Immature natural killer cell (primary cell): ENCODE results near the gene AMER2. TPM values are rescaled to one million over a fixed set of nuclear protein-coding genes. Genes with fewer than 3 reads are reported as not detected.

ENCODE experiments used
- DNase-seq, 3 donors: peaks; one replicate each; pipeline ENCODE4 v3.0.0; 2022; ENCODE audit warnings: mixed read lengths in 1 of 3
- H3K27ac Mint-ChIP-seq, 6 donors: one replicate each; pipeline ENCODE4 v1.8.0; 2020; ENCODE audit warnings: mixed read lengths in 6 of 6, mild to moderate bottlenecking in 5 of 6, inconsistent platforms in 4 of 6, moderate library complexity in 3 of 6
- H3K27me3 Mint-ChIP-seq, 3 donors: one replicate each; pipeline ENCODE4 v1.8.0; 2020 to 2021; ENCODE audit warnings: low read depth in 3 of 3, mild to moderate bottlenecking in 3 of 3, mixed read lengths in 3 of 3, moderate library complexity in 3 of 3, inconsistent platforms in 1 of 3
- H3K36me3 Mint-ChIP-seq, 3 donors: one replicate each; pipeline ENCODE4 v1.8.0; 2020; ENCODE audit warnings: mixed read lengths in 3 of 3, inconsistent platforms in 2 of 3, mild to moderate bottlenecking in 2 of 3
- H3K4me1 Mint-ChIP-seq, 2 donors: one replicate each; pipeline ENCODE4 v1.8.0; 2020; ENCODE audit warnings: inconsistent platforms in 2 of 2, mild to moderate bottlenecking in 2 of 2, mixed read lengths in 2 of 2, moderate library complexity in 1 of 2
- H3K4me3 Mint-ChIP-seq, 5 donors: one replicate each; pipeline ENCODE4 v1.8.0; 2020; ENCODE audit warnings: mild to moderate bottlenecking in 5 of 5, mixed read lengths in 5 of 5, inconsistent platforms in 3 of 5, moderate library complexity in 3 of 5
- H3K9me3 Mint-ChIP-seq, 6 donors: one replicate each; pipeline ENCODE4 v1.8.0; 2020; ENCODE audit warnings: mild to moderate bottlenecking in 6 of 6, mixed read lengths in 6 of 6, inconsistent platforms in 4 of 6, moderate library complexity in 3 of 6
- polyA plus RNA-seq, 3 donors: library from polyadenylated mRNA; unstranded; fragments of 300-500 nt; fragmentation: Illumina TruSeq; gene quantifications; one replicate each; pipeline ENCODE4 v1.2.3, GENCODE V29; 2021

AMER2 gene, protein sequence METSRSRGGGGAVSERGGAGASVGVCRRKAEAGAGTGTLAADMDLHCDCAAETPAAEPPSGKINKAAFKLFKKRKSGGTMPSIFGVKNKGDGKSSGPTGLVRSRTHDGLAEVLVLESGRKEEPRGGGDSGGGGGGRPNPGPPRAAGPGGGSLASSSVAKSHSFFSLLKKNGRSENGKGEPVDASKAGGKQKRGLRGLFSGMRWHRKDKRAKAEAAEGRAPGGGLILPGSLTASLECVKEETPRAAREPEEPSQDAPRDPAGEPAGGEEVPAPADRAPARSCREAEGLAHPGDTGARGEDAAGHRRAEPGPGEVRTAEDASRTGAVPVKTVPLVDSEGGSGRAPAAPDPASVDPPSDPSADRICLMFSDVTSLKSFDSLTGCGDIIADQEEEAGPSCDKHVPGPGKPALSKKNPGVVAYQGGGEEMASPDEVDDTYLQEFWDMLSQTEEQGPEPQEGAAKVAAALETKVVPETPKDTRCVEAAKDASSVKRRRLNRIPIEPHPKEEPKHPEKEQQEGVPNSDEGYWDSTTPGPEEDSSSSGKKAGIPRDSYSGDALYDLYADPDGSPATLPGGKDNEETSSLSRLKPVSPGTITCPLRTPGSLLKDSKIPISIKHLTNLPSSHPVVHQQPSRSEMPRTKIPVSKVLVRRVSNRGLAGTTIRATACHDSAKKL
- not detected for polyA plus RNA-seq

DNA sequence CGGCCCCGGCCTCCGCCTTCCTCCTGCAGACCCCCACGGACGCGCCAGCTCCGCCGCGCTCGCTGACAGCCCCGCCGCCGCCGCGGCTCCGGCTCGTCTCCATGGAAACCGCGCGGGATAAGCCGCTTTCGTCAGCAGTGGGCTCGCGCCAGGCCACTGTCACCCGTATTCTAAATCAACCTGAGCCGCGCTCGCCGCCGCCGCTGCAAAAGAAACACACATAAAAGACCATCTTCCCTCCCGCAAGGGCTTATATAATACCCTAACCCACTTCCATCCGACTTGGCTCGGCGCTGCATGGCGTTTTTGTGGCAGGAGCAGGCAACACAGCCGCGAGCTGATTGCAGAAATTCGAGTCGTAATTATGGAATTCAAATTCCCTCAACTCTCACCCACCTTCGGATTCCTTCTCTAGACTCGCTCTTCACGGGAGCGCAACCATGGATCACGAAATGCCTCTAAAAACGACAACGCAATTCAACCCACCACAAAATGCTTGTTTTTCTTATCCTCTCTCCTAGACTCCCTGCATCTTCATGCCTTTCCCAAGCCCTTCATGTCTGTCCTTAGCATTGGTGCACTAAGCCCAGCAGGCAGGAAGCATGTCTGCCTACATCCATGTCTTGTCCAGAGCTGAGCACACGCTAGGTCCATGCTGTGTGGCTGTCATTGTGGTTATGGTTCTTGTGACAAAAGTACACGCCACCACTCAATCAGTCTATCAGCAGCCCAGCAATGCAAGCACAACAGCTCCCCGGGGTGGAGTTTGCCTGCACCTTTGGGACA is at the start of gene AMER2:
AMER2 (minus strand) TSS at position 772 of the 786 bp plus-strand sequence; CDS start at position 103, 669 bp downstream.
- peaks cover 15 to 34% (median 24%) of the 10 kb centered on the region in 3 donors for H3K27me3 Mint-ChIP-seq
- DNase-seq = no peak

DNA sequence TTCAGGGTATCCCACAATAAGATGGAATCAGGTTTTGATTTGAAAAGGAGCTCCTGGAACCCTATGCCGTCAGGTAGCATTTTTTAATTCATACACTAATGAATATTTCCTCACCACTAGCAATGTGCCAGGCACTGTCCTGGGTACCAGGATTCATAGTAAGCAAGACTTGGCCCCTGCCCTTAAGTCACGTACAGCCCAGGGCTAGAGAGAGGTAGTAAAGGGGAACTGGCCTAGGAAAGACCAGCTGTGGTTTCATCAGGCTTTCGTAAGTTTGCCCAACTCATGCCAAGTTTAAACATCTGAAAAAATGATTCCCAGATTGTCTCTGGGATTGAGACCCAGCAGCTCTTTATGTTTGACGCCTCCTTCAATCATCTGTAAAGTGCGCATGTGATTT is 45.9 kb upstream of the AMER2 start:
- Mint-ChIP-seq H3K4me1 (no peaks in the 10 kb centered on the region), H3K36me3 (no peaks in the 10 kb centered on the region), H3K27me3 (peaks cover 2 to 12% (median 2%) of the 10 kb centered on the region in 3 donors), H3K4me3 (no peak overlapping the region), H3K9me3 (no peaks in the 10 kb centered on the region), H3K27ac (no peak overlapping the region)
- DNase-seq = no peak

More for the DNA sequence above, at the start of gene AMER2:
- Mint-ChIP-seq H3K9me3 (no peaks in the 10 kb centered on the region), H3K4me3 (peak within 1 kb of the TSS in 3 of 5 donors; percentile 7 to 40 (median 23)), H3K36me3 (peaks cover 0 to 4% (median 0%) of the 10 kb centered on the region in 3 donors), H3K4me1 (peaks cover 6 to 8% of the 10 kb centered on the region in 2 donors), H3K27ac (no peak within 1 kb of the TSS)

DNA sequence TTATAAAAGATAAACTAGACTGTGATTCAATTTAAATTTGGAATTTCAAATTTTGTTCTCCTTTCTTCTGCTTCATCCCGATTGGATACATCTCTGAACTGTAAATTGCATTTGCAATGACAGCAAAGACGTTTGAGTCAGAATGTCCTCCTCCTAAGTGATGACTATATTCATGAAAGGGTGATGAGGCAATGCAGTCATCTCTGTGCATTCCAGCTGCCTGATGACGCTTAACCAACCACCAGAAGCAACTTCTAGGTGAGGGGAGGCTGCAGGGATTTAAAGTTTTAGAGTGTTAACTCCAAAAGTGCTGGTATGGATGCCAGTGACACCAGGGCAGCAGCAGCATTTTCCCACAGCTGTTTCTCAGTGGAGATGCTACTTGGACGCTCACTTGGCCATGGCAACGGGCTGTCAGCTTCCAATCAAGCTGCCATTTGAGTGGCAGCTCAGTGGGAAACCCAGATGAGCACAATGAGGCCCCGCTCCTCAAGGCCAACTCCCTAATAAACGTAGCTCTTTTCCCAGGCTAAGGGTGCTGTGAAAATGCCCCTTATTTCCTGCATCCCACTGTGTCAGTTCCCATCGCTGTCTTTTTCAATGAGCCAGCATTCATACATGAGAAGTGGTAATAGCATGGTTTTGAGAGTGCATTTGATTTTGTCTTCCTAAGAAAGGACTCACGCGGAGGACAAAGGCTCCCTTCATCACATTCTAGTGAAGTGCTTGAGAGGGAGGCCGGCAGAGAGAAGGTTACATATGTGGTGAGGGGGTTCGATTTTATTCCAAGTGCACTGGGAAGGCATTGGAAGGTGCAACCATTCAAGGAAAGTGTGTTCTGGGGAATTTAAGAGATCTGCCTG is 45.2 kb upstream of the AMER2 start:
- Mint-ChIP-seq H3K27ac (no peak overlapping the region), H3K4me1 (no peaks in the 10 kb centered on the region), H3K9me3 (no peaks in the 10 kb centered on the region), H3K36me3 (no peaks in the 10 kb centered on the region), H3K4me3 (no peak overlapping the region), H3K27me3 (peaks cover 2 to 6% (median 2%) of the 10 kb centered on the region in 3 donors)
- no peak for DNase-seq

DNA sequence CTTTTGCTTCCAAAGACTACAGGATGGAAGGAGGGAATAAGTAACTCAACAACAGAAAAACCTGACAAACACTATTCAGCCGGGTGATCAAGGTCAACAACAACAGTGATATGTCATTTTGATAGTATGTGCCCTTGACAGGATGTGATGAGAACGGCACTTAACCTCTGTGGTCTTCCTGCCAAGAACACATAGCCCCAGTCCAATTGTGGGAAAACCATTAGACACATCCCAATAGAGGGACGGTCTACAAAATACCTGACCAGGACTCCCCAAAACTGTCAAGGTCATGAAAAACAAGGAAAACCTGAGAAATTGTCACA is 43.1 kb upstream of the AMER2 start:
- H3K4me1 Mint-ChIP-seq = no peaks in the 10 kb centered on the region
- peaks cover 2 to 6% (median 2%) of the 10 kb centered on the region in 3 donors for H3K27me3 Mint-ChIP-seq
- no peak overlapping the region for H3K27ac Mint-ChIP-seq
- no peak for DNase-seq
- H3K4me3 Mint-ChIP-seq = no peak overlapping the region
- no peaks in the 10 kb centered on the region for H3K36me3 Mint-ChIP-seq
- H3K9me3 Mint-ChIP-seq = no peaks in the 10 kb centered on the region

DNA sequence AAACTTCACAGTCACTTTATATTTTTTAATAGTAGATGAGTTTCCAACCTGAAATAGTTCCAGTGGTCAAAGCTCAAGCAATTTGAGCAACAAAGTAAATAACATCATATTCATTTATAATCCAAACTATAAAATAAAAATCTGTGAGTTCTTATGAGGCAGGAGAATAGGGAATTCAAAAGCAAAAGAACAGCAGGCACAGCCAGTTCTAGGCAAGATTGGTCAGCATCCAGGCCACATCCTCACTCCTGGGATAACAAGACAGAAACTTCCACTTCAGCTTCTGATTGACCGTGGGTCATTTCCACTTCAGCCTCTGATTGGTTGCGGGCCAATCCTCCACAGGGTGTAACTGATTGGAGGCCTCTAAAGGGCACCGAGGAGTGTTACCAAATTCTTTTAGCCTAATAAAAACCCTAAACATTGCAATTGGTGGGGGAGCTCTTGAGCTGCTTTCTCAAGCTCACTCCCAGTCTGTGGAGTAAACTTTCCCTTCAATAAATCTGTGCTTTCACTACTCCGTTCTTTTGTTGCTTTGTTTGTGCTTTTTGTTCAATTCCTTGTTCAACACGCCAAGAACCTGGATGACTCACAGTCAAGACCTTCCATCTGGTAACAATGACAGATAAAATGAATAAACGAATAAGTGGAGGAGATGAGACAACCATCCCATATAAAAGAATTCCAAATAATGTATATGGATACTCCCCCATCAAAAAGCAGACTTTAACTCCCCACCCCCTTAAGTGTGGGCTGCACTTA is 42.6 kb upstream of the AMER2 start:
- Mint-ChIP-seq H3K27me3 (peaks cover 2 to 6% (median 2%) of the 10 kb centered on the region in 3 donors), H3K27ac (no peak overlapping the region), H3K4me3 (no peak overlapping the region), H3K9me3 (no peaks in the 10 kb centered on the region), H3K4me1 (no peaks in the 10 kb centered on the region), H3K36me3 (no peaks in the 10 kb centered on the region)
- DNase-seq = no peak

DNA sequence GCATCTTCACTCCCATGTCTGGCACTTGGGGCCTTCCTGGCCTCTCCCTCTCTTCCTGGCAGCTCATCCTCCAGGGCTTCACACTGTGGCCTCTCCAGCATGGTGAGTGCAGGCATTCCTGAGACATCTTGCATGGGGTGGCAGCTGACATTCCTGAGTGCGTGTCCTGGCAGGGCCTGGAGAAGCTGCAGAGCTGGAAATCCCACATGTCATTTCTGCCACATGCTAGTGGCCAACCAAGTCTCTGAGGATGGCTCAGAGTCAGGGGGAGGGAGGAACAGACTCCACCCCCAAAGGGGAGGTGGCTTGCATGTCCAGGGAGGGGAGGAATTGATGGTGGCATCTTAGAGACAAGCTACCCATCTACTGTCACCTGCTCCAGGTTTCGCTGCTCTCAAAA is 41.6 kb upstream of the AMER2 start:
- H3K27me3 Mint-ChIP-seq = peaks cover 2 to 4% (median 2%) of the 10 kb centered on the region in 3 donors

DNA sequence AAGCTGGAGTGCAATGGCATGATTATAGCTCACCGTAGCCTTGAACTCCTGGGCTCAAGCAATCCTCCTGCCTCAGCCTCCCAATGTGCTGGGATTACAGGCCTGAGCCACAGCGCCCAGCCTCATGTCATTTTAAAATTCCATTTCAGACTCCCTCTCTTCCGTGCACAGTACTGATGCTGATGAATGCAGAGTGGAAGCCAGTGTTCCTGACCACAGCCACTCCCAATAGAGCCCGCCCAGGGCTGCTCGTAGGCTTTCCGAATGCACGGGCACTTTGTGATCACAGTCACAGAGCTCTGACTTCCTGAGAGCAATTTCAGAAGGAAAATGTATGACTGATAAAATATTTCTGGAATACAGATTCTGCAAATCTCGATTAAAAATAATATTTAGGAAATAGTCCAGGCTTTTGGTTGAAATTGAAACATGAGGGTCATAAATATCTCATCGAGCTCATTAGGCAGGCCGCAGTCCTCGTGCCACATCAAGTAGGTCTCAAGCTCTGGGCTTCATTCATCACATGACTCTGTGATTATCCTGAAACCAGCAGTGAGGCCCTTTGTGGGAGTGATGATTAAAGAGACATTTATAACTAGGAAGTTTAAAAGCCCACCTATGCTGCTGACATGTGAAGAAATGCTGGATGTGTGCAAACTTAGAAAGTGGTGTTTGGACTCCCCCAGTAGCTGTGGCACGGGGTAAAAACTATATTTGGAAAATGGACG is 38.9 kb upstream of the AMER2 start:
- Mint-ChIP-seq H3K9me3 (no peaks in the 10 kb centered on the region), H3K4me3 (no peak overlapping the region), H3K27me3 (peaks cover 0 to 3% (median 0%) of the 10 kb centered on the region in 3 donors), H3K4me1 (no peaks in the 10 kb centered on the region), H3K27ac (no peak overlapping the region), H3K36me3 (no peaks in the 10 kb centered on the region)
- no peak for DNase-seq

More for the DNA sequence above, 41.6 kb upstream of the AMER2 start:
- Mint-ChIP-seq H3K36me3 (no peaks in the 10 kb centered on the region), H3K9me3 (no peaks in the 10 kb centered on the region), H3K27ac (no peak overlapping the region), H3K4me1 (no peaks in the 10 kb centered on the region), H3K4me3 (no peak overlapping the region)
- no peak for DNase-seq

DNA sequence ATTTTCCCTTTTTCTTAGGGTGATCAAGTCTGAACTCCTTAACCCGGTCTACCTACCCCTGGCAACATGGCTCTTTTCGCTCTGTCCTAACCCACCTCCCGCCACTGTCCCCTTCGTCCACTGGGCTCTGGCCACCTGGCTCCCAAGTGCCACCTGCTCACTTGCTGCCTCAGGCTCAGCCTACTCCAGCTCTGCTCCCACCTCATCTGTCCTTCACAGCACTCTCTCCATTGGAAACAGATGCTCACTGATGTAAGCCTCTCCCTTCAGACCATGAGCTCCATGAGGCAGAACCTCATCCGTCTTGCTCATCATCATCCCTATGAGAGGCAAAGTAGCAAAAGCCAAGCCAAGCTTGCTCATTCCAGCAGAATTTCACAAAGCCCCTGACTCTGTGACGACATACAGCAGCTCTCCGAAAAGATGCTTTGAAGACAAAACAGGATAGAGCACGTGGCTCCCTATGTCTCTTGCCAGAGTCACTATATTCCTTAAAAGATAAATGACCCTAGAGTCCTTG is 35.3 kb upstream of the AMER2 start:
- H3K36me3 Mint-ChIP-seq = no peaks in the 10 kb centered on the region
- H3K4me3 Mint-ChIP-seq = no peak overlapping the region
- H3K9me3 Mint-ChIP-seq = no peaks in the 10 kb centered on the region
- H3K27ac Mint-ChIP-seq = no peak overlapping the region
- no peaks in the 10 kb centered on the region for H3K4me1 Mint-ChIP-seq
- H3K27me3 Mint-ChIP-seq = peaks cover 0 to 3% (median 2%) of the 10 kb centered on the region in 3 donors
- DNase-seq = no peak

DNA sequence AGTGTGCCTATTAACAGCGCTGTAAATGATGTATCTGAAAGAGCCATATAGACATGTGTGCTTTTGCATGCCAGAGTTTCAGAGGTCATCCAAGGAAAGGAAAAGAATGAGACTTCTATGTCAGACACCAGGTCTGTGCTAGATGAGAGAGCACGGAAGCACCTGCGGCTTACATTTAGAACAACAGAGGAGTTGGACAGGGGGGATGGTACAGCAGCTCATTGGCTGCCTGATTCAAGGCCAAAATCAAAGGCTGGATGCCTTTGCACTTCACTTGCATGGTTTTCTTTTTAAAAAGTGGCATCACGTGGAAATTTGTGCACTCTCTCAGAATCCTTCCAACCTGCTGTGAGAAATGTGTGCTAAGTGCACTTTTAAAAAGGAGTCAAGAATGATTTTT is 32.8 kb upstream of the AMER2 start:
- DNase-seq = no peak
- Mint-ChIP-seq H3K4me3 (no peak overlapping the region), H3K36me3 (no peaks in the 10 kb centered on the region), H3K27ac (no peak overlapping the region), H3K4me1 (no peaks in the 10 kb centered on the region), H3K9me3 (no peaks in the 10 kb centered on the region), H3K27me3 (peaks cover 0 to 3% (median 2%) of the 10 kb centered on the region in 3 donors)

DNA sequence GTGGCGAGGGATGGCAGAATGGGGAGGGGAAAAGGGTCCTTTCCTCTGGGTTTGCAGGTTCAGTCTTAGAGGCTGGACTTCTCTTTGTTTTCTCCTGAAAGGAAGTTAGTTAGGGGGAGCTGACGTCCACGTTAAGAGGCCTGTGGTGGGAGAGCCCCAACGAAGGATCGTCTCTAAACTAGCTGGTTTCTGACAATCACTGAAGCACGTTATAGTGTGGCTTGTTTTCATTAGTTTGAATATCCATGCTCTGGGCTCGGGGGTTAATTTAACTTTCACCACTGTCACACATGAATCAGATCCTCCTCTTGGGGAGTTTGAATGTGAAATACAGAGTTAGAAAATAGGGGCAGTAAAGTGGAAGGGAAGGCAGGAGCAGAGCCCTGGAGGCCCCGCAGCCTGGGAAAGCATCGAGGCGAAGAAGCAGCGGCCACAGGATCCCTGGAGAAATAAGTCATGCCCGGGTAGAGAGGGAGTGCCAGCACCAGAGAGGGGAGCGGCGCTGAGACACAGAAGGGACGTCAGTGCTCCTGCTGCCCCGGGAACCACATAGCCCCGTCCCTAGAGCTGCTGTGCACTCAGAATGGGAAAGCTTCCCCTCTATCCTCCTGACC is 31.1 kb upstream of the AMER2 start:
- Mint-ChIP-seq H3K4me1 (no peaks in the 10 kb centered on the region), H3K27ac (no peak overlapping the region), H3K4me3 (no peak overlapping the region), H3K27me3 (peaks cover 0 to 3% (median 2%) of the 10 kb centered on the region in 3 donors), H3K9me3 (no peaks in the 10 kb centered on the region), H3K36me3 (no peaks in the 10 kb centered on the region)
- DNase-seq = no peak

DNA sequence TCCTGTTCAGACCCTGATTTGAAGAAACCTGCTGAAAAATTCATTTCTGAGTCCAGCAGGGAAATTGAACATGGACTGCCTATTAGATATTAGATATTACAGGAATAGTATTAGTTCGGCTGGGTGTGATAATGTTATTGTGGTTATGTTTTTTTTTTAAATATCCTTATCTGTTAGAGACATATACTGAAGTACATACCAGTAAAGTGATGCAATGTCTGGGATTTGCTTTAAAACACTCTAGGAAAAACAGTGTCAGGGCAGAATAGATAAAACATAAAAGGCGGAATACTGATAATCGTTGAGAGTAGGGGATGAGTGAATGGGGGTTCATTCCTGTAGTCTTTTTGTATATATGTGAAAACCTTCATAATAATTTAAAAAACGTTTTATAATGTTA is 28.7 kb upstream of the AMER2 start:
- Mint-ChIP-seq H3K9me3 (no peaks in the 10 kb centered on the region), H3K36me3 (no peaks in the 10 kb centered on the region), H3K4me1 (no peaks in the 10 kb centered on the region), H3K27ac (no peak overlapping the region), H3K27me3 (peaks cover 0 to 10% (median 3%) of the 10 kb centered on the region in 3 donors), H3K4me3 (no peak overlapping the region)
- no peak for DNase-seq

DNA sequence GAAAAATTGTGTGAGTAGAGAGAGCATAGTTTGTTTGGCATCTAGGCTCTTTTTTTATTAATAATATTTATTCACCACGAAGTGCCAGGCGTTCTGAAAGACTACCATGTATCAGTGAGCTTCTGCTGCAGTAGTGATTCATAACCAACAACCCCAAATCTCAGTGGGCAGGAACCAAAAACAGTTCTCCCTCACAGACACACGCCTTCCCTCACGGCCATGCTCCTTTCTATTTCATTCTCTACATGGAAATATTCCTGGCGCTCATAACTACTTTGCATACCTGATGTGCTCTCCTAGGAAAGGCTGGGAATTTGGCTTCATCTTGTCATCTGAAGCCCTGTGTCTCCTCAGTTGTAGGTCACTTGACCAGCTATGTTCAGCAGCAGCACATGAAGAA is 26.6 kb upstream of the AMER2 start:
- H3K4me1 Mint-ChIP-seq = no peaks in the 10 kb centered on the region
- H3K36me3 Mint-ChIP-seq = no peaks in the 10 kb centered on the region
- peaks cover 0 to 14% (median 3%) of the 10 kb centered on the region in 3 donors for H3K27me3 Mint-ChIP-seq
- H3K9me3 Mint-ChIP-seq = no peaks in the 10 kb centered on the region
- no peak overlapping the region for H3K4me3 Mint-ChIP-seq
- no peak for DNase-seq
- H3K27ac Mint-ChIP-seq = no peak overlapping the region
